BE2C (cell line): ENCODE measurements around the gene KLF17.

ENCODE experiments used
- DNase-seq: peaks from one replicate; pipeline ENCODE4 v3.0.0-alpha.2; 2020
- H3K27me3 ChIP-seq: fragments of 250-450 bp; sonication (Bioruptor Pico); 2 replicates; pipeline ENCODE4 v1.5.1; 2020; ENCODE audit warnings: mild to moderate bottlenecking
- H3K36me3 ChIP-seq: fragments of 250-450 bp; sonication (Bioruptor Pico); 2 replicates; pipeline ENCODE4 v1.5.1; 2020; ENCODE audit warnings: mild to moderate bottlenecking
- H3K4me1 ChIP-seq: fragments of 250-450 bp; sonication (Bioruptor Pico); 2 replicates; pipeline ENCODE4 v1.5.1; 2020
- H3K4me3 ChIP-seq: 2 replicates; pipeline ENCODE4 v1.5.1; 2011; ENCODE audit warnings: low read depth, low read length
- H3K9me3 ChIP-seq: fragments of 250-450 bp; sonication (Bioruptor Pico); 2 replicates; pipeline ENCODE4 v1.5.1; 2020
- CTCF ChIP-seq: IDR thresholded peaks from 2 replicates; pipeline ENCODE4 v1.5.1; 2012; ENCODE audit warnings: mild to moderate bottlenecking, low read depth, low read length

Gene KLF17

GRCh38 chr1:44103270-44104131, 15.1 kb upstream of the KLF17 start:
- Histone ChIP-seq H3K4me1 (no peaks in the 10 kb centered on the region), H3K9me3 (no peaks in the 10 kb centered on the region), H3K4me3 (no peak overlapping the region), H3K27me3 (no peaks in the 10 kb centered on the region), H3K36me3 (no peaks in the 10 kb centered on the region)
- no peak for DNase-seq
- no peak for TF ChIP-seq CTCF

- no peak for TF ChIP-seq CTCF
- Histone ChIP-seq H3K27me3 (no peaks in the 10 kb centered on the region), H3K4me1 (no peaks in the 10 kb centered on the region), H3K36me3 (no peaks in the 10 kb centered on the region), H3K4me3 (no peak overlapping the region), H3K9me3 (no peaks in the 10 kb centered on the region)
- no peak for DNase-seq
These were observed 12.8 kb upstream of the KLF17 start for GRCh38 chr1:44105810-44106209.

DNA sequence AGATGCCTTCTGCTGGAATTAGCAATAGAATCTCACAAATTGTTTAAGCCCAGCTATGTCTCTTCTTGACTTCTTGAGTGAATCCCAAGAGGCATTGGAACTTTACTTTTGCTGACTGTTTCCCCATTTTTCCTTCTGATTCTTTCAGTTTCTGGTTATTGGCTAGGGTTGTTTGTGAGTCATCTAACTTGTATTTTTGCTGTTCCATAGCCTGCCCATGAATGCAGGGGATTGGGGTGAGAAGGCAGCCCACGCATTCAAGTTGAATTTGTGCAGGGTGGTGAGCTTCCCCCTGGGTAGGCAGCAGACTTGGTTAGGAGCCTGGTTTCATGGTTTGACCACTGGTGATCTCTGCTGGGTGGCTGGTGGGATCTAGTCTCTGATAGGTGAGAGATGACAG, 10.4 kb upstream of the KLF17 start:
- no peak for DNase-seq
- TF ChIP-seq CTCF = no peak
- H3K36me3 ChIP-seq = no peaks in the 10 kb centered on the region
- H3K4me3 ChIP-seq = no peak overlapping the region
- no peaks in the 10 kb centered on the region for H3K27me3 ChIP-seq
- no peaks in the 10 kb centered on the region for H3K4me1 ChIP-seq
- no peaks in the 10 kb centered on the region for H3K9me3 ChIP-seq

- DNase-seq = no peak
- no peaks in the 10 kb centered on the region for H3K36me3 ChIP-seq
- no peak for TF ChIP-seq CTCF
- H3K4me1 ChIP-seq = no peaks in the 10 kb centered on the region
- no peaks in the 10 kb centered on the region for H3K27me3 ChIP-seq
- H3K9me3 ChIP-seq = no peaks in the 10 kb centered on the region
- no peak overlapping the region for H3K4me3 ChIP-seq
These were observed 9.7 kb upstream of the KLF17 start for GRCh38 chr1:44108971-44109370.

GRCh38 chr1:44110916-44111315, 7.7 kb upstream of the KLF17 start:
- no peak for DNase-seq
- Histone ChIP-seq H3K4me1 (no peaks in the 10 kb centered on the region), H3K4me3 (no peak overlapping the region), H3K27me3 (no peaks in the 10 kb centered on the region), H3K9me3 (no peaks in the 10 kb centered on the region), H3K36me3 (no peaks in the 10 kb centered on the region)
- TF ChIP-seq CTCF = no peak

- Histone ChIP-seq H3K4me1 (no peaks in the 10 kb centered on the region), H3K9me3 (no peaks in the 10 kb centered on the region), H3K27me3 (no peaks in the 10 kb centered on the region), H3K36me3 (no peaks in the 10 kb centered on the region), H3K4me3 (no peak overlapping the region)
- no peak for DNase-seq
- TF ChIP-seq CTCF = no peak
These were observed 6.8 kb upstream of the KLF17 start for GRCh38 chr1:44111861-44112260.
